ENCODE data around the gene LEMD1. TPM values are rescaled to one million over a fixed set of nuclear protein-coding genes. Genes with fewer than 3 reads are reported as not detected.
A peak's percentile ranks its signal among the peaks of the same experiment; 100 is the strongest.

LEMD1 gene
- total and polyA plus RNA-seq, 8 donors, result 0.95 to 3.7 (median 1.7) TPM; not detected in 5

DNA sequence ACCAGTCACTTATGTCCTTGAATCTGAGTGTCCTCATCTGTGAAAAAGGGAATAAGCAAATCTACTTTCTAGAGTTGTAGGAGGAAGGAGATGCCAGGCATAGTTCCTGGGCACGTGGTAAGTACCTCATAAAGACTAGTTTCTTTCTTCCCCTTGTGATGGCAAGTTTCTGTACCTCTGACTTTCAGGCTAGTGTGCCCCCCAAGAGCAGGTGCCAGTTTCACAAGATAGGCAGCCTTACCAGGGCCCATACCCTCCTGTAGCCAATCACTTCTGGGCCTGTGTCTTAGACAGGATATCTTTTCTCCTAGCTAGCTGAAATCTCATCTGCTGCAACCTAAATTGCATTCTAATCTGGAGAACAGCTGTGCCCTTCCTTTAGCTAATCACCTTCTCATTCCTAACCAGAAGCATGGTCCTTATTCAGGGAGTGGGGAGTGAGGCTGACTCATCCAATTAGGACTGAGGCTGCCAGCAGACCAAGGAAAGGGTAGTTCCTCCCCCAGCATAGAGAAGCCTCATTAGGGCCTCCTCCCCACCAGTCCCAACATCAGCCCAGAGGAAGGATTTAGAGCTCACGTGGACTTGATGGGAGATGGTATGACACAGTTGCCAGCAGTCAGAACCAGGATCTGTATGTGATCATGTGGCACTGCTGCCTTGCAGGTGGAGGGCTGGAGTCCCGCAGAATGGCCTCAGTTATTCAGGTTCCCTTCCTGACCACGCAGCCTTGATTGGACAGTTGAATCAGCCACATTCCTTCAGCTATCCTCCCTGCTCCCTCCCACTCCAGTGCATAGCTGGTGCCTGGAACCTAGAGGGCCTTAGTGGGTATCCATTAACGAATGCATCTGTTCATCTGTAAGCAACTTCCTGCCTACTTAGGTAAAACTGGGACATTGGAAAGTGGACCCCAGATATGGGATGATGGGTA, 73.0 kb downstream of the LEMD1 start:
- intact Hi-C loops (cut with DNase I; ENCODE audit: low total_unique reads), result no loop called here
- H3K36me3 ChIP-seq, result no peaks in the 10 kb centered on the region
- no peak overlapping the region for H3K27ac ChIP-seq
- DNase-seq, result no peak
- H3K9me3 ChIP-seq, result no peaks in the 10 kb centered on the region
- WGBS, 5 donors, result 67 to 76% (median 71%) methylated on average over 4 to 5 of the region's 5 CpGs
- TF ChIP-seq, protein P1, sequence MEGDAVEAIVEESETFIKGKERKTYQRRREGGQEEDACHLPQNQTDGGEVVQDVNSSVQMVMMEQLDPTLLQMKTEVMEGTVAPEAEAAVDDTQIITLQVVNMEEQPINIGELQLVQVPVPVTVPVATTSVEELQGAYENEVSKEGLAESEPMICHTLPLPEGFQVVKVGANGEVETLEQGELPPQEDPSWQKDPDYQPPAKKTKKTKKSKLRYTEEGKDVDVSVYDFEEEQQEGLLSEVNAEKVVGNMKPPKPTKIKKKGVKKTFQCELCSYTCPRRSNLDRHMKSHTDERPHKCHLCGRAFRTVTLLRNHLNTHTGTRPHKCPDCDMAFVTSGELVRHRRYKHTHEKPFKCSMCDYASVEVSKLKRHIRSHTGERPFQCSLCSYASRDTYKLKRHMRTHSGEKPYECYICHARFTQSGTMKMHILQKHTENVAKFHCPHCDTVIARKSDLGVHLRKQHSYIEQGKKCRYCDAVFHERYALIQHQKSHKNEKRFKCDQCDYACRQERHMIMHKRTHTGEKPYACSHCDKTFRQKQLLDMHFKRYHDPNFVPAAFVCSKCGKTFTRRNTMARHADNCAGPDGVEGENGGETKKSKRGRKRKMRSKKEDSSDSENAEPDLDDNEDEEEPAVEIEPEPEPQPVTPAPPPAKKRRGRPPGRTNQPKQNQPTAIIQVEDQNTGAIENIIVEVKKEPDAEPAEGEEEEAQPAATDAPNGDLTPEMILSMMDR (IDR thresholded peaks at IDR 0.05), result no peak
- TF ChIP-seq POLR2AphosphoS5 (IDR thresholded peaks at IDR 0.05) (no peak), EP300 (IDR thresholded peaks at IDR 0.05) (no peak), POLR2A (IDR thresholded peaks at IDR 0.05) (no peak)
- no peak overlapping the region for H3K4me3 ChIP-seq
- peaks cover 10 to 16% (median 12%) of the 10 kb centered on the region in 4 donors for H3K4me1 ChIP-seq
- H3K27me3 ChIP-seq, result peaks cover 6 to 70% (median 12%) of the 10 kb centered on the region in 3 donors

DNA sequence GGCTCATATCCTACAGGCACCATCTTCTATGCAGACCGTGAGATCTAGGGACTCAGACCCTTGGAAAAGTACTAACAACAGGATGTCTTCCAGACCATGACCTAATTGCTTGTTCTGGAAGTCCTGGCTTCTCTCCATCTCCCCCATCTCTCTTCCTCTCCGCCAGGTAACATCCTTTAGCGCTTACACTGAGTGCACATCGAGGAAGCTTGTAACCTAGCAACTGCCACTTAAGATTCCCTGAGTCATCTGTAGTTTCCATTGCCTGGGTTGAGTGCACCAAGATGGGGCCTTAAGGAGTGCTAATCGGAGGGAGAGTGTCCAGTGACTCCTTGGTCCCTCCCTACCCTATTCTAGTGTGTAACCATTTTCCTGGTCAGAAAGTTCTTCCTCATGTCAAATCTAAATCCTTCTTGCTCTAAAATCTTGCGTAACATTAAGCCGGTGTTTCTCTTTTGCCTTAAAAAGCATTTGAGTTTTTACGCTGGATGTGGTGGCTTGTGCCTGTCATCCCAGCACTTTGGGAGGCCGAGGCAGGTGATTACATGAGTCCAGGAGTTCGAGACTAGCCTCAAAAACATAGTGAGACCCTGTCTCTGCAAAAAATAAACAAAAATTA, 74.8 kb downstream of the LEMD1 start:
- peak in 1 of 2 donors; percentile 50 for DNase-seq
- 78 to 87% (median 86%) methylated on average over 10 of the region's 10 CpGs for WGBS, 5 donors
- peaks cover 8 to 88% (median 22%) of the 10 kb centered on the region in 3 donors for H3K27me3 ChIP-seq
- H3K36me3 ChIP-seq, result no peaks in the 10 kb centered on the region
- H3K4me1 ChIP-seq, result peaks cover 15 to 20% (median 18%) of the 10 kb centered on the region in 4 donors
- intact Hi-C loops (cut with DNase I; ENCODE audit: low total_unique reads), result no loop called here
- TF ChIP-seq EP300 (IDR thresholded peaks at IDR 0.05) (no peak), POLR2AphosphoS5 (IDR thresholded peaks at IDR 0.05) (no peak), POLR2A (IDR thresholded peaks at IDR 0.05) (no peak)
- TF ChIP-seq, protein P1 (IDR thresholded peaks at IDR 0.05), result no peak
- H3K4me3 ChIP-seq, result no peak overlapping the region
- H3K27ac ChIP-seq, result no peak overlapping the region
- H3K9me3 ChIP-seq, result no peaks in the 10 kb centered on the region

DNA sequence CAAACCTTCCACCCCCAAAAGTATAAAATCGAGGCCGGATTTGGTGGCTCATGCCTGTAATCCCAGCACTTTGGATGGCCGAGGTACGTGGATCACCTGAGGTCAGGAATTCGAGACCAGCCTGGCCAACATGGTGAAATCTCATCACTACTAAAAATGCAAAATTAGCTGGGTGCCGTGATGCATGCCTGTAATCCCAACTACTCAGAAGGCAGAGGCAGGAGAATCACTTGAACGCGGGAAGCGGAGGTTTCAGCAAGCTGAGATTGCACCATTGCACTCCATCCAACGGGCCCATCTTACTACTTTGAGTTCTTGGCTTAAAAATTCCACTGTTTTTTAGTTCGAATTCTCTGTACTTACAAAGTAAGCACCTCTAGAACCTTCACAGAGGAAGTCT, 76.1 kb downstream of the LEMD1 start:
- TF ChIP-seq POLR2A (IDR thresholded peaks at IDR 0.05) (no peak), EP300 (IDR thresholded peaks at IDR 0.05) (no peak)
- Histone ChIP-seq H3K36me3 (no peaks in the 10 kb centered on the region), H3K4me1 (peaks cover 15 to 20% (median 18%) of the 10 kb centered on the region in 4 donors), H3K27ac (no peak overlapping the region), H3K4me3 (no peak overlapping the region), H3K27me3 (peaks cover 8 to 90% (median 22%) of the 10 kb centered on the region in 3 donors), H3K9me3 (no peaks in the 10 kb centered on the region)
- no peak for DNase-seq
- intact Hi-C loops (cut with DNase I; ENCODE audit: low total_unique reads), result no loop called here
- 88 to 97% (median 92%) methylated on average over 11 of the region's 11 CpGs for WGBS, 5 donors

DNA sequence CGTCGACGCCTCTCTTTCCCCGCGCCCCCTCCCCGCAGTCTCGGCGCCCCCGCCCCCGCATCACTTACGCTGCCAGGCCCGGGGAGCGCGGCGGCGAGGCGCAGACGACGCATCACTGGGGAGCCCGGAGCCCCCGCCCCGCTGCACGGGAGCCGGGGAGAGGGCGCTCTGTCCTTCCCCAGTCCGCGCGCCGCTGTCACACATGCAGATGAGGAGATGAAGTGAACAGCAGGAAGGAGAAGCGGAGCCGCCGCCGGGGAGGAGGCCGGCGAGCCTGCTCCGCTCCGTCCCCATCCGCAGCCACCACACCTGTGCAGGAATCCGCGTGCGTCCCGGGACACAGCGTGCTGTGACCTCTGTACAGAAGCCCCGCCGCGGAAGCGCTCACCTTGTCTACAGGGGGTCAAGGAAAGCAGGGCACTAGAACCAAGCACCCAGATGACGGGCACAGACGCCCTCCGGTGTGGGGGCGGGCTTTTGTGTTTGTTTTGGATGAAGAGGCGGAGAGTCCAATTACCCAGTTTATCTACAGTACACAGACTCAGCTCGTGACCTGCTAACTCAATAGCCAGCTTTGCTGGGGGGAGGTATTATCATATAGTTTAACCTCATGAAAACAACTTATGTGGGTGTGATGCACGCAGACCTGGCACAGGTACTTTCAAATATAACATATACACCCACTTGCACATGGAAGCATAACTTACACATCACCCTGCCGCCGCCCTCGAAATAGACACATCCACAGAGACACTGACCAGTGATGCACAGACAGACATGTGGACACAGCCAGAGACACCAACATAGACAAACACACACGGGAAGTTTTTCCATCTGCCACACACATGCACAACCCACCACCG, 77.6 kb downstream of the LEMD1 start:
- peaks cover 15 to 20% (median 18%) of the 10 kb centered on the region in 4 donors for H3K4me1 ChIP-seq
- peak; percentile 66 to 73 for DNase-seq
- H3K27ac ChIP-seq, result peak overlapping the region in 1 of 5 donors; percentile 42
- 5 to 19% (median 8%) methylated on average over 16 to 56 of the region's 59 CpGs for WGBS, 5 donors
- TF ChIP-seq, protein P1 (IDR thresholded peaks at IDR 0.05), result no peak
- TF ChIP-seq POLR2A (IDR thresholded peaks at IDR 0.05) (no peak), POLR2AphosphoS5 (IDR thresholded peaks at IDR 0.05) (peak in 1 of 3 donors; percentile 3)
- no peaks in the 10 kb centered on the region for H3K9me3 ChIP-seq
- H3K36me3 ChIP-seq, result no peaks in the 10 kb centered on the region
- H3K4me3 ChIP-seq, result peak overlapping the region; percentile 36 to 58 (median 44)
- H3K27me3 ChIP-seq, result peaks cover 8 to 75% (median 22%) of the 10 kb centered on the region in 3 donors
- intact Hi-C loops (cut with DNase I; ENCODE audit: low total_unique reads), result no loop called here

Measured in stomach (tissue), 9 donors.